Measurements from ENCODE around the gene MYOF.

- TF ChIP-seq CTCF (IDR thresholded peaks at IDR 0.05) (no peak), POLR2A (IDR thresholded peaks at IDR 0.05) (no peak)
Measured at GRCh38 chr10:93300981-93301380, 181.2 kb downstream of the MYOF start.
